H1 (cell line): ENCODE measurements around the gene LIMK2. TPM values are rescaled to one million over a fixed set of nuclear protein-coding genes. Genes with fewer than 3 reads are reported as not detected.

Experiments
- BCL11A ChIP-seq, 2 experiments: IDR thresholded peaks; one replicate each; pipeline ENCODE4 v1.6.1; 2011; ENCODE audit warnings: low read depth in 2 of 2, low read length in 2 of 2, mild to moderate bottlenecking in 2 of 2
- CBX8 ChIP-seq: fragments of 300-800, 300-1000 bp; sonication (generic); IDR thresholded peaks from 2 replicates; pipeline ENCODE4 v1.7.1; 2016; ENCODE audit warnings: low read depth, low read length, borderline replicate concordance
- CHD2 ChIP-seq: IDR thresholded peaks from 2 replicates; pipeline ENCODE4 v1.6.1; 2012; ENCODE audit warnings: low read length, improper control_type of control experiment
- CTBP2 ChIP-seq: IDR thresholded peaks from 2 replicates; pipeline ENCODE4 v1.7.0; 2011; ENCODE audit warnings: borderline replicate concordance, mild to moderate bottlenecking, moderate library complexity, mixed read lengths, low read length; ENCODE audit not compliant: insufficient read depth, insufficient read length
- CTCF ChIP-seq, 3 experiments: IDR thresholded peaks; 1 replicate in 2 of 3; 2 replicates in 1 of 3; pipeline versions ENCODE4 v1.5.1 to v1.6.1; 2011; ENCODE audit warnings: low read length in 3 of 3, mild to moderate bottlenecking in 3 of 3, inconsistent platforms in 2 of 3, low read depth in 1 of 3, moderate library complexity in 1 of 3; ENCODE audit not compliant: insufficient read depth in 1 of 3; ENCODE audit errors: control extremely low read depth in 1 of 3
- FOSL1 ChIP-seq: IDR thresholded peaks from 2 replicates; pipeline ENCODE4 v1.6.1; 2011; ENCODE audit warnings: mild to moderate bottlenecking, low read depth, low read length, moderate library complexity; ENCODE audit not compliant: insufficient read depth
- KDM1A ChIP-seq: fragments of 200-600, 300-600 bp; sonication (generic); IDR thresholded peaks from 2 replicates; pipeline ENCODE4 v1.7.1; 2016; ENCODE audit warnings: mild to moderate bottlenecking, low read length, borderline replicate concordance
- POU5F1 ChIP-seq: IDR thresholded peaks from 2 replicates; pipeline ENCODE4 v1.6.1; 2011; ENCODE audit warnings: low read depth, mild to moderate bottlenecking, low read length, moderate library complexity
- RAD21 ChIP-seq, 2 experiments: IDR thresholded peaks in 1 of 2; conservative IDR thresholded peaks in 1 of 2; 2 replicates each; pipeline ENCODE4 v1.6.1; 2011; ENCODE audit warnings: low read depth in 2 of 2, low read length in 2 of 2, improper control_type of control experiment in 1 of 2, inconsistent platforms in 1 of 2, mild to moderate bottlenecking in 1 of 2, moderate library complexity in 1 of 2
- RBBP5 ChIP-seq: IDR thresholded peaks from 2 replicates; pipeline ENCODE4 v1.7.1; 2012; ENCODE audit warnings: low read depth, mild to moderate bottlenecking, inconsistent platforms, low read length, moderate library complexity, borderline replicate concordance
- SIRT6 ChIP-seq: IDR thresholded peaks from one replicate; pipeline ENCODE4 v1.7.1; 2012; ENCODE audit warnings: low read length, inconsistent platforms
- SIX5 ChIP-seq: IDR thresholded peaks from 2 replicates; pipeline ENCODE4 v1.6.1; 2011; ENCODE audit warnings: mild to moderate bottlenecking, low read depth, low read length
- SRF ChIP-seq: IDR thresholded peaks from 2 replicates; pipeline ENCODE4 v1.6.1; 2011; ENCODE audit warnings: mild to moderate bottlenecking, low read depth, low read length, moderate library complexity
- TAF7 ChIP-seq: optimal IDR thresholded peaks from 2 replicates; pipeline ENCODE3; 2011; ENCODE audit warnings: low read depth, mild to moderate bottlenecking, inconsistent platforms, low read length, moderate library complexity, borderline replicate concordance
- TBP ChIP-seq: IDR thresholded peaks from 2 replicates; pipeline ENCODE4 v1.6.1; 2011; ENCODE audit warnings: low read depth, low read length, improper control_type of control experiment
- TCF12 ChIP-seq: IDR thresholded peaks from 2 replicates; pipeline ENCODE4 v1.6.1; 2011; ENCODE audit warnings: low read depth, mild to moderate bottlenecking, low read length
- USF2 ChIP-seq: IDR thresholded peaks from 2 replicates; pipeline ENCODE4 v1.6.1; 2011; ENCODE audit warnings: low read length, improper control_type of control experiment
- YY1 ChIP-seq: IDR thresholded peaks from 2 replicates; pipeline ENCODE4 v1.6.1; 2011; ENCODE audit warnings: low read depth, mild to moderate bottlenecking, low read length
- ZNF274 ChIP-seq: IDR thresholded peaks from 2 replicates; pipeline ENCODE4 v1.7.0; 2012; ENCODE audit warnings: low read length, borderline replicate concordance; ENCODE audit errors: extremely low read depth
- polyA plus RNA-seq, 7 experiments: library from polyadenylated mRNA; depleted of rRNA in 3 of 7; stranded (reverse) in 5 of 7; unstranded in 2 of 7; fragments of >200 nt in 5 of 7; fragments of 200-250 nt in 2 of 7; gene quantifications; 1 replicate in 5 of 7; 2 replicates in 1 of 7; 4 replicates in 1 of 7; pipeline versions ENCODE4 v1.2.1 to v1.2.3, GENCODE V29; 2011 to 2013; ENCODE audit warnings: missing spikeins in 2 of 7, mixed read lengths in 2 of 7
- total RNA-seq: library from RNA; stranded (reverse); fragmentation: NEBNext Ultra II Directional; extraction: Animal tissue kit (Norgen Biotek cat#: 25700); gene quantifications from 2 replicates; pipeline ENCODE4 v1.2.1, GENCODE V29; 2021

The LIMK2 gene
- total and polyA plus RNA-seq, 2 of the 8 experiments (the other 6 are each of a cell fraction or from before 2014, with no cell fraction given): 13.2 to 37.6 TPM

GRCh38 chr22:31290494-31291471, 78.7 kb downstream of the LIMK2 start (continued):
- TF ChIP-seq SRF (no peak), CTCF (IDR thresholded peaks at IDR 0.05; ENCODE audit: control extremely low read depth in 1 of 3, insufficient read depth in 1 of 3, low read depth in 1 of 3, low read length in 3 of 3) (no peak), ZNF274 (no peak), RAD21 (IDR thresholded peaks at IDR 0.05 in 1 of 2, conservative IDR thresholded peaks at IDR 0.05 in 1 of 2; ENCODE audit: low read depth in 2 of 2, low read length in 2 of 2) (no peak), CHD2 (peak; percentile 62; the same call in 1 of the 2 replicates), CBX8 (no peak), POU5F1 (no peak), BCL11A (IDR thresholded peaks at IDR 0.05; ENCODE audit: low read depth in 2 of 2, low read length in 2 of 2) (no peak), TAF7 (no peak), SIRT6 (no peak), RBBP5 (no peak), TCF12 (no peak), KDM1A (no peak), FOSL1 (no peak), USF2 (no peak), YY1 (no peak), TBP (0 out of 2 replicates have a peak, but pooled peaks have one; percentile 43), SIX5 (no peak), CTBP2 (no peak)
